Myocyte (in vitro differentiated cells): ENCODE measurements around the gene C16orf95. TPM values are rescaled to one million over a fixed set of nuclear protein-coding genes. Genes with fewer than 3 reads are reported as not detected.
"Not testable (repeated sequence)": the region's sequence is repeated elsewhere in the genome, so short reads cannot be mapped to it uniquely, and the experiment has no call there.

Source experiments
- DNase-seq: peaks from one replicate; pipeline ENCODE4 v3.0.0-alpha.2; 2012; ENCODE audit warnings: low read depth
- total RNA-seq: library from RNA; depleted of rRNA; stranded (reverse); fragments of >200 nt; gene quantifications from 2 replicates; pipeline ENCODE4 v1.2.3, GENCODE V29; 2014

Gene C16orf95
- total RNA-seq, 1 donor from 2014 or later, result 2.9 TPM

DNA sequence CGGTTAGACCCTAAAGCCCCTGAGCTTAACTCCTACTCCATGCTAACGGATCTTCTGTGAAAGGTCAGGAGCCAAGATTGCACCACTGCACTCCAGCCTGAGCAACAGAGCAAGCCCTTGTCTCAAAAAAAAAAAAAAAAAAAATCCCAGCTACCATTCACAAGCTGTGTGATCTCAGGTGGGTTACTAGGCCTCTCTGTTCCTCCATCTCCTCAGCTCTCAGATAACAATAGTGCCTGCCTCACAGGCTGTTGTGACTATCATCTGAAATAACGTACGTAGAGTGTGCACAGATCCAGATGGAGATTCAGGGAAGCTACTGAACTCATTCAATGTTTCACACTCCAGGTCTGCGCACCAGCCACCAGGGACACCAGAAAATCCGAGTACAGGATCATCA is 57.8 kb downstream of the C16orf95 start:
- DNase-seq, result no peak

DNA sequence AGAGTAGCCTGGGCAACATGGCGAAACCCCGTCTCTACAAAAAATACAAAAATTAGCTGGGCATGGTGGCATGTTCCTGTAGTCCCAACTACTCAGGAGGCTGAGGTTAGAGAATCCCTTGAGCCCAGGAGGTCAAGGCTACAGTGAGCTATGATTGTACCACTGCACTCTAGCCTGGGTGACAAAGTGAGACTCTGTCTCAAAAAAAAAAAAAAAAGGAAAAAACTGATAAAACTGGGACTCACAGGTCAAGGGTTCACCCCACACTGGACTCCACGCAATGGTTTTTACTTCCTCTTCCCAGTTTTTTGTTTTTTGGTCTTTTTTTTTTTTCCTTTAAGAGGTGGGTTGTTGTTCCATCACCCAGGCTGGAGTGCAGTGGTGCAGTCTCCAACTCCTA is 58.5 kb downstream of the C16orf95 start:
- not testable (repeated sequence) for DNase-seq

DNA sequence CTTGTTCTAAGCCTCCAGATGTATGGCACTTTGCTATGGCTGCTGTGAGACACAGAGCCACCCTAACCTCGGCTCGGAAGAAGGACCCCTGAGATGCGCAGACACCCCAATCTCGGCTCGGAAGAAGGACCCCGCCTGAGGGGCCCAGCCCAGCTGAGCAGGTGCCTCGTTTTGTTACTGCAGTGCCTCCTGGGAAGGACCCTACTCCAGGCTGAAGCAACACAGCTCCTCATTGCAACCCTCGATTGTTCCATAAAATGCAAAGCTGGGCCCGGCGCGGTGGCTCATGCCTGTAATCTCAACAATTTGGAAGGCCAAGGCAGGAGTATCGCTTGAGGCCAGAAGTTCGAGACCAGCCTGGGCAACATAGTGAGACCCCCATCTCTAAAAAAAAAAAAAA is 61.3 kb downstream of the C16orf95 start:
- DNase-seq, result no peak

DNA sequence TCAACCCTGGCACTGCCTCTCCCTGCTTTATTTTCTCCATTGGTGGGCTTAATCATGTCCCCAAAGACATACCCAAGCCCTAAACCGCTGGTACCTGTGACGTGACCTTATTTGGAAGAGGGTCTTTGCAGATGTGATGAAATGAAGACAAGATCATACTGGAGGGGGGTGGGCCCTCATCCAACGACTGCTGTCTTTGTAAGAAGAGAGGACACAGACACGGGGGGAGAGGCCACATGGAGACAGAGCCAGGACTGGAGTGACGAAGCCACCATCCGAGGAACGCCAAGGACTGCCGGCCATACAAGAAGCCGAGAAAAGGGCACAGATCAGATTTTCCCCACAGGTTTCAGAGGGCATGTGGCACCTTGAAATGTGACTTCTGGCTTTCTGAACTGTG is 62.5 kb downstream of the C16orf95 start:
- DNase-seq, result no peak

DNA sequence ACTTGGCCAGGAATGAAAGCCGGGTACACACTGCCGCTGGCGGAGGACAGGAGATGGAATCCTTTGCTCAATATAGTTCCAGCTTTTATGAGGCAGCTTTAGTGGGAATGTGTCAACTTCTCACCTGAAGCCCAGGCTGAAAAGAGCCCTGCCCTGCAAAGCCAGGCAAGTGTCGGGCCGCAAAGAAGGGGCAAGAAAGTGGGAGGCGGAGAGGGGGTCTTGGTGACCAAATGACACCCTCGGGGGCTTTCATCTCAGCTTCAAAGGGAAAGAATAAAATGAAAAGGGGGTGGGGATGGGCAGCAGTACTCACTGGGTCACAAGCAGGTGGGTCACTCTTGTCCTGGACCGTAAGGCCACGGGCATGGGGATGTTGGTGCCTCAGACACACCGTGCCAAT is 62.9 kb downstream of the C16orf95 start:
- DNase-seq, result no peak

DNA sequence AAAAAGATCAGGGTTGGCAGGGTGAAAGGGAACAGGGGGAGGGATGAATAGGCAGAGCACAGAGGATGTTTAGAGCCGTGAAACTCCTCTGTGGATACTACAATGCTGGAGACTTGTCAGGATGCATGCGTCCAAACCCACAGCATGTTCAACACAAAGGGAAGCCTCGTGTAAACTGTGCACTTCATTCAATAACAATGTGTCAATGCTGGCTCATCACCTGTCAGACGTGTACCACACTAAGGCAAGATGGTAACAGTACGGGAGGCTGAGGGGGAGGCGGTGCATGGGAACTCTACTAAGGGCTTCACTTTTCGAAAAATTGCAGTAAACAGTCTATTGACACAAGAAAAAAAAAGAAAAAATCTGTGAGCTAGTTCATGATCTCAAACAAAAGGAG is 63.7 kb downstream of the C16orf95 start:
- no peak for DNase-seq

Other genes with a start within 250 kb of the C16orf95 start
- gene FBXO31, start 66.4 kb upstream of the C16orf95 start, total RNA-seq, result 37.4 and 38.9 TPM in 2 replicates
- 41.1 and 41.2 TPM in 2 replicates for gene MAP1LC3B, start 74.9 kb upstream of the C16orf95 start, total RNA-seq
- gene ZCCHC14, start 175.6 kb upstream of the C16orf95 start, total RNA-seq, result 7.9 and 11.8 TPM in 2 replicates